CD4-positive, alpha-beta T cell treated with Interleukin-1 beta for 1 hour (primary cell): ENCODE data around the gene ZCCHC24.

Experiments
- DNase-seq, 2 donors: peaks; one replicate each; pipeline ENCODE4 v3.0.0-alpha.2; 2020 to 2022

Gene ZCCHC24

GRCh38 chr10:79355420-79356017 lies 89.9 kb downstream of the ZCCHC24 start:
- DNase-seq = no peak

GRCh38 chr10:79354615-79355014 lies 90.8 kb downstream of the ZCCHC24 start:
- no peak for DNase-seq

- no peak for DNase-seq
Measured at GRCh38 chr10:79354141-79354540, 91.3 kb downstream of the ZCCHC24 start.

GRCh38 chr10:79353726-79354125 lies 91.7 kb downstream of the ZCCHC24 start:
- no peak for DNase-seq

- peak in 1 of 2 donors; percentile 37 for DNase-seq
Measured at GRCh38 chr10:79353000-79353406, 92.4 kb downstream of the ZCCHC24 start.

GRCh38 chr10:79352035-79352877 lies 93.2 kb downstream of the ZCCHC24 start:
- no peak for DNase-seq

GRCh38 chr10:79351332-79351731 lies 94.1 kb downstream of the ZCCHC24 start:
- no peak for DNase-seq

GRCh38 chr10:79350407-79351154 lies 94.8 kb downstream of the ZCCHC24 start:
- DNase-seq = no peak

GRCh38 chr10:79349766-79350406 lies 95.5 kb downstream of the ZCCHC24 start:
- DNase-seq = no peak

GRCh38 chr10:79349072-79349491 lies 96.3 kb downstream of the ZCCHC24 start:
- DNase-seq = no peak

- DNase-seq = no peak
Measured at GRCh38 chr10:79348640-79348988, 96.8 kb downstream of the ZCCHC24 start.

- peak; percentile 80 to 83 for DNase-seq
Measured at GRCh38 chr10:79347894-79348639, 97.4 kb downstream of the ZCCHC24 start.

- DNase-seq = peak; percentile 93
Measured at GRCh38 chr10:79347226-79347893, 98.1 kb downstream of the ZCCHC24 start, which contains the start of gene PPIF. PPIF (plus strand) TSS chr10:79347469; CDS start chr10:79347549, 80 bp downstream.

GRCh38 chr10:79346388-79347225 lies 98.8 kb downstream of the ZCCHC24 start:
- no peak for DNase-seq

GRCh38 chr10:79346012-79346340 lies 99.4 kb downstream of the ZCCHC24 start:
- no peak for DNase-seq

- no peak for DNase-seq
Measured at GRCh38 chr10:79345241-79346011, 100.0 kb downstream of the ZCCHC24 start.

GRCh38 chr10:79344502-79345195 lies 100.8 kb downstream of the ZCCHC24 start:
- DNase-seq = no peak

GRCh38 chr10:79342811-79343561 lies 102.4 kb downstream of the ZCCHC24 start:
- no peak for DNase-seq

- DNase-seq = no peak
Measured at GRCh38 chr10:79342295-79342761, 103.1 kb downstream of the ZCCHC24 start.
